ENCODE data around the gene IDNK.

IDNK gene

DNA sequence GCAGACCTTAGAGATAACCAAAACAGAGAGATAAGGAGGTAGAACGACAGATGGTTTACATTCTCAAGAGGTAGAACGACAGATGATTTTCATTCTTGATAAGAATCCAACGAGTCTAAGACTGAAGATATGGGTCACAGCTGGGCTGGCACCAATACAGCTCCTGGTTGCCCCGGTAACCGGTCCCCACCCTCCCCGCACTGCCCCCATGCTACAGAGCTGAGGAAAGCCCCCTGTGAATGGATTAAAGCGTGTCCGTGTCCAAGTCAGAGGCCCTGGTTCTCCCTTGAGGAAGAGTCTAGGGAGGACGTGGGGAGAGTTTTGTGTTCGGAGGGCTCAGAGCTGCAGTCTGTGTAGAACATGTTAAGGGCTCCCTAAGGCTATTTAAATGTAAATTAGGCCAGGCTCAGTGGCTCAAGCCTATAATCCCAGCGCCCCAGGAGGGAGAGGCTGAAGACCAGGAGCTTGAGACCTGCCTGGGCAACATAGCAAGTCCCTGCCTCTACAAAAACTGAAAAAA, 8.1 kb downstream of the IDNK start:
- TF ChIP-seq, protein P1, sequence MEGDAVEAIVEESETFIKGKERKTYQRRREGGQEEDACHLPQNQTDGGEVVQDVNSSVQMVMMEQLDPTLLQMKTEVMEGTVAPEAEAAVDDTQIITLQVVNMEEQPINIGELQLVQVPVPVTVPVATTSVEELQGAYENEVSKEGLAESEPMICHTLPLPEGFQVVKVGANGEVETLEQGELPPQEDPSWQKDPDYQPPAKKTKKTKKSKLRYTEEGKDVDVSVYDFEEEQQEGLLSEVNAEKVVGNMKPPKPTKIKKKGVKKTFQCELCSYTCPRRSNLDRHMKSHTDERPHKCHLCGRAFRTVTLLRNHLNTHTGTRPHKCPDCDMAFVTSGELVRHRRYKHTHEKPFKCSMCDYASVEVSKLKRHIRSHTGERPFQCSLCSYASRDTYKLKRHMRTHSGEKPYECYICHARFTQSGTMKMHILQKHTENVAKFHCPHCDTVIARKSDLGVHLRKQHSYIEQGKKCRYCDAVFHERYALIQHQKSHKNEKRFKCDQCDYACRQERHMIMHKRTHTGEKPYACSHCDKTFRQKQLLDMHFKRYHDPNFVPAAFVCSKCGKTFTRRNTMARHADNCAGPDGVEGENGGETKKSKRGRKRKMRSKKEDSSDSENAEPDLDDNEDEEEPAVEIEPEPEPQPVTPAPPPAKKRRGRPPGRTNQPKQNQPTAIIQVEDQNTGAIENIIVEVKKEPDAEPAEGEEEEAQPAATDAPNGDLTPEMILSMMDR (IDR thresholded peaks at IDR 0.05; ENCODE audit: borderline replicate concordance, control extremely low read depth, extremely low read depth, insufficient read depth, missing control alignments), result no peak
- in situ Hi-C loops (cut with MboI; ENCODE audit: low sequenced_read_pairs, unreplicated experiment), result no loop called here
- DNase-seq (ENCODE audit: low spot score), result no peak

DNA sequence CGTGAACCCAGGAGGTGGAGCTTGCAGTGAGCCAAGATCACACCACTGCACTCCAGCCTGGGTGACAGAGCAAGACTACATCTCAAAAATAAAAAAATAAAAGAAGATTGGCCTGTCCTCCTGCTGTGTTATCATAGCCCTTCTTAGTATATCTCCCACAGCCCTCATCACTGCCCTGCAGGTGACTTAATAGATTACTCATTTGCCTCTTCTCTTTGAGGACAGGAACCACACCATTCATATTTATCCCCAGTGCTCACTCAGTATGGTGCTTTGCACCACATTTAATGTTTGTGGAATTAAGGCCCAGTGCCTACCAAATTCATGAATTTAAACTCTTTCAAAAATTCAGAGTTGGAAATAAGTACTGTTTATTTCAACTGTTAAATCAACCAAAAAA, 10.3 kb downstream of the IDNK start:
- in situ Hi-C loops (cut with MboI; ENCODE audit: low sequenced_read_pairs, unreplicated experiment), result no loop called here
- DNase-seq (ENCODE audit: low spot score), result no peak
- TF ChIP-seq, protein P1 (IDR thresholded peaks at IDR 0.05; ENCODE audit: borderline replicate concordance, control extremely low read depth, extremely low read depth, insufficient read depth, missing control alignments), result no peak

DNA sequence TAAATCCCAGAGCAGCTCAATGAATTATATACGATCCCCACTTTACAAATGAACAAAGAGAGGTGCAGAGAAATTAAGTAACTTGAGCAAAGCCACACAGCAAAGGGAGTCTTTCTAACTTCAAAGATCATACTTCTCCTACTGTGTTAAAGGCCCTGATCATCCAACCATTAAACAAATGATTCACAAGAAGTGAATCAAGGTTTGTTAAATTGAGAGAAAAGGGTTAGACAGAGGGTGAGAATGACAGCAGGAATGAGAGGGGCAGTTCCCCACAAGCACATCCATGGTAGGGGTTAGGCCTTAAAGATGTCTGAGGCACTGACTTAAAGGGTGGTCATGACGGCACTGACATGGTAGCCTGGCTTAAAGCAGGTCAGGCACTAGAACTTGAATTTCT, 10.7 kb downstream of the IDNK start:
- no peak for DNase-seq (ENCODE audit: low spot score)
- in situ Hi-C loops (cut with MboI; ENCODE audit: low sequenced_read_pairs, unreplicated experiment), result no loop called here
- TF ChIP-seq, protein P1 (IDR thresholded peaks at IDR 0.05; ENCODE audit: borderline replicate concordance, control extremely low read depth, extremely low read depth, insufficient read depth, missing control alignments), result no peak

DNA sequence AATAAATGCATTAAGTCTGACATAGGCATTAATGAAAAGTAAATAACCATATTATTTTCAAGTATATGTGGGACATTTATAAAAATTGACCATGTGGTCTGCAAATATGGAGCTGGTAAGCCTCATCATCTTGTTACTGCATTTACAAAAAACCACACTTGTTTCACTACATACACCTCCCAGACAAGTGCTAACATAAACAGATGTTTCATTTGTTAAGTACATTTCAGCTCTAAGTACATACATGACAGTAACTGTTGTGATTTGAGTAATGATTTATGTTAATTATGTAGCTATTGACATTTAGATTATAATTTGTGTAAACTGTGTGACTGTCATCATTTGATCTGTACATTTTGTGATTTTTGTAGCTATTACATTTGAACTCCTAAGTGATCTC, 13.9 kb downstream of the IDNK start:
- DNase-seq (ENCODE audit: low spot score), result no peak
- in situ Hi-C loops (cut with MboI; ENCODE audit: low sequenced_read_pairs, unreplicated experiment), result no loop called here
- TF ChIP-seq, protein P1 (IDR thresholded peaks at IDR 0.05; ENCODE audit: borderline replicate concordance, control extremely low read depth, extremely low read depth, insufficient read depth, missing control alignments), result no peak

DNA sequence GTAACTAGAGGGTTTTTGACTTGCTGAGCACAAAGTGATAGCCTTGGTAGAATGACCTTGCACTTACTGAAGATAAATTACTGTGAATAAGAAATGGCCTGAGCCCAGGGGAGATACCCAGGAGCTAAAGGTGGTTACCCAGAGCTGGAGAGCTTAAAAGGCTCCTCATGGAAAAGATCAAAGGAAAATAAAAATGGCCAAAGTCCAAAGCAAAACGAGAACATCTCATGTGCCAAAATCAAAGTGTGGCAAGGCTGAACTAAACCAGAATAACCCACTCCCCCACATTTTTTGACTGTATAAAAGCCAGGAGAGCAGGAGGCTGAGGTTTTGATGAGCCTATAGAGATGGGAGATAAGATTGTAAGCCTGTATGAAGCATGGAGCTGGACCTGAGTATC, 14.4 kb downstream of the IDNK start:
- TF ChIP-seq, protein P1 (IDR thresholded peaks at IDR 0.05; ENCODE audit: borderline replicate concordance, control extremely low read depth, extremely low read depth, insufficient read depth, missing control alignments), result no peak
- no peak for DNase-seq (ENCODE audit: low spot score)
- in situ Hi-C loops (cut with MboI; ENCODE audit: low sequenced_read_pairs, unreplicated experiment), result no loop called here

DNA sequence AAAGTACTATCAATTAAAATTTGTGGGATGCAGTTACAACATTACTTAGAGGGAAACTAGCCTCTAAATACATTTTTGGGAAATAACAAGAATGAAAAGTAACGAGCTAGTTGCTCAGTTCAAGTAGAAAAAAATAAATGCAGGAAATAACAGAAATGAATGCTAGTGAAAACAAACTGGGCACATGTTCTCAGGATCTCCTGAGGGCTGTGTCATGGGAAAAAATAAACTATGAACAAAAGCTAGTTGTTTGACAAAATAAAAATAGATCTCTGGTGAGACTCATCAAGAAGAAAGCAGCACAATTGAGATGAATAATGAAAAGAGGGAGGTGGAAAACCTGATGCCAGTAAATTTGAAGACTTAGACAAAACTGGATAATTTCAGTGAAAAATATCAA, 16.3 kb downstream of the IDNK start:
- no peak for DNase-seq (ENCODE audit: low spot score)
- TF ChIP-seq, protein P1 (IDR thresholded peaks at IDR 0.05; ENCODE audit: borderline replicate concordance, control extremely low read depth, extremely low read depth, insufficient read depth, missing control alignments), result no peak
- in situ Hi-C loops (cut with MboI; ENCODE audit: low sequenced_read_pairs, unreplicated experiment), result no loop called here

DNA sequence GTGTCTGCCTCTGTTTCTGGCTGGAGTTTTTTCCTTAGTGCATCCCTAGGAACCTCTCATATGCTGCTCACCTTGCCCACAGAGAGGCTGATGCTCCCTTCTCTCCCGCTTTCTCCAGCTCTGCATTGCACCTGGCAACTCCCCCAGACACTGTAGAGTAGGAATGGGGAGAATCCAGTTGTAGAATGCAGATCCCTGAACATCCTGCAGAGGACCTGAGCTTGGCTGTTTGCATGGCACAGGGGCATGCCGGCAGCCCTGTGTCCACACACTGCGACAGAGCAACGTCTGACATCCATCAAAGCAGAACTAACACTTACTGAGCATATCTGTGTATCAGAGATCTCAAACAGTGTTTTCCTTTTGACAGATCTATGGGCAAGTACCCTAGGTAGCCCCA, 19.9 kb downstream of the IDNK start:
- in situ Hi-C loops (cut with MboI; ENCODE audit: low sequenced_read_pairs, unreplicated experiment), result no loop called here
- no peak for DNase-seq (ENCODE audit: low spot score)

More for the DNA sequence above, 19.9 kb downstream of the IDNK start:
- TF ChIP-seq, protein P1 (IDR thresholded peaks at IDR 0.05; ENCODE audit: borderline replicate concordance, control extremely low read depth, extremely low read depth, insufficient read depth, missing control alignments), result no peak

All from GM13976 (cell line).